ENCODE data around the gene FTO.
"Not testable (repeated sequence)": the region's sequence is repeated elsewhere in the genome, so short reads cannot be mapped to it uniquely, and the experiment has no call there.

GRCh38 chr16:53685334-53685733, 18.6 kb upstream of the FTO start:
- TF ChIP-seq CTCF, POLR2A (IDR thresholded peaks at IDR 0.05): not testable (repeated sequence)
